ENCODE measurements around the gene ADRA2B.

Gene ADRA2B

DNA sequence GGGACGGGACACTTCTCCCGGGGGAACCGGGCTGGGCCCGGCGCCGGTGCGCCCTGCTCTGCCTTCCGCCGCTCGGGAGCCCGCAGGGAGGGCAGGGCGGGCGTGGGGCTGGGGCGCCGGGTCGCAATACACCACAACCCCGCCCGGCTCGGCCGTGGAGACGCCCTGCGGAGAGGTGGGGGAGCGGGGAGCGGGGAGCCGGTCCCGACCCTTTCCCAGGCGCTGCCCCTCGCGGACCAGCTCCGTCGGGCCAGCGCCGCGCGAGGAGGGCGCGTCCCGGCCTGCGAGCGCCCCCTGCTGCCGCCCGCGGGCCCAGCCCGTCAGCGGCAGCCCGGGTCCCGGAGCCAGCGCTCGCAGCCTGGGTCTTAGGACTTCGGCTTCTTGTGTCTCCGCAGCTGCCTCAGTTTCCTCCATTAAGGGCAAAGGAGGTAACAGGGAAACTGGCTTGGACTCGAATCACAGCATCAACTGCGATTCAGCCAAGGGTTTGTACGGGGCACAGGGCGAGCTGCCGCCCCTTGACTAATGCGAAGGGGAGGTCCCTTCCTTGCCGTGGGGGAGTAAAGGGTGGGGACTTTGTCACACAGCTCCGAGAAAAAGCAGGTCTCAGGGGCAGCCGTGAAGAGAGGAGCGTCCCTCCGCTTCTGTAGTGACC is 635 bp upstream of the ADRA2B start:
- DNase-seq (ENCODE audit: low read depth) = peak; percentile 53

DNA sequence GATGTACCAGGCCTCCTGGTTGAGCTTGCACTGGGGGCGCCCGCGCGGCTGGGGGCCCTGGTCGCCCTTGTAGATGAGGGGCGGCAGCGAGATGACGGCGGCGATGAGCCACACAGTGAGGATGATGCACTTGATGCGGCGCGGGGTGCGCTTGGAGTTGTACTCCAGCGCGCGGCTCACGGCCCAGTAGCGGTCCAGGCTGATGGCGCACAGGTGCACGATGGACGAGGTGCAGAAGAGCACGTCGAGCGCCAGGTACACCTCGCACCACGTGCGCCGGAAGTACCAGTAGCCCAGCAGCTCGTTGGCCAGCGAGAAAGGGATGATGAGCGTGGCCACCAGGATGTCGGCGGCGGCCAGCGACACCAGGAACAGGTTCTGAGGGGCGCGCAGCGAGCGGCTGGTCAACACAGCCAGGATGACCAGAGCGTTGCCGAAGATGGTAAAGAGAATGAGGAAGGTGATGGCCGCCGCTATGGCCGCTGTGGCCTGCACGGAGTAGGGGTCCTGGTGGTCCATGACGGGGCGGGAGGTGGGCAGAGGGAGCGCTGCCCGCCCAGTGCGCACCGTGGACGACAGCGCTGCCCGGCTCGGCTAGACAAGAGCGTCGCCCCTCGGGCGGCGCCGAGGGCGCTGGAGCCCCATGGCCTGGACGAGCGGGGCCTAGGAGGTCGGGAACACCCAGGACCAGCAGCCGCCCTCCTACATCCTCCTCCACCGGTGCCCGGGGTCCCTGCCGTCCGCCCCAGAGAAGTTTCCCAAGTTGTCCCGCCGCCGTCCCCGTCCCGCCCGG is 544 bp downstream of the ADRA2B start:
- DNase-seq (ENCODE audit: low read depth) = no peak

DNA sequence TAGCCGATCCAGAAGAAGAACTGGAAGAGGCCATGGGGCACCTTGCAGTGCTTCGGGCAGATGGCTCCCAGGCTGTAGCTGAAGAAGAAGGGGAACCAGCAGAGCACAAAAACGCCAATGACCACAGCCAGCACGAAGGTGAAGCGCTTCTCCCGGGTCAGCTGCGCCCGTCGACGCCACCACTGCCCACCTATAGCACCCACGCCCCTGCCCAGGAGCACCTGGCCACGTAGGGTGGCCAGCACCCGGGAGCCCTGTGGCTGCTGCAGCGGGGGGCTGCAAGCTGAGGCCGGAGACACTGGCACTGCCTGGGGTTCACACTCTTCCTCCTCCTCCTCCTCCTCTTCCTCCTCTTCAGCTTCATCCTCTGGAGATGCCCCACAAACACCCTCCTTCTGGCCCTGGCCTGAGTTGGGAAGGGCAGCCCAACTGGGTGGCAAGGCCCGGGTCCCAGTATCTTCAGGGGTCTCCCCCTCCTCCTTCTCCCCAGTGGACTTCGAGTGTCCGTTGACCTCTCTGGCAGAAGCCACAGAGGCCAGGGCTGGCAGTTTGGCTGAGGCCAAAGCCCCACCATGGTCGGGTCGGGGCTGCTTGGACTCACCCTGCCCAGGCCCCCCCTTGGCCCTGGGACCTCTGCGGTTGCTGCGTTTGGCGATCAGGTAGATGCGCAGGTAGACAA is 1.3 kb downstream of the ADRA2B start:
- DNase-seq (ENCODE audit: low read depth) = no peak

DNA sequence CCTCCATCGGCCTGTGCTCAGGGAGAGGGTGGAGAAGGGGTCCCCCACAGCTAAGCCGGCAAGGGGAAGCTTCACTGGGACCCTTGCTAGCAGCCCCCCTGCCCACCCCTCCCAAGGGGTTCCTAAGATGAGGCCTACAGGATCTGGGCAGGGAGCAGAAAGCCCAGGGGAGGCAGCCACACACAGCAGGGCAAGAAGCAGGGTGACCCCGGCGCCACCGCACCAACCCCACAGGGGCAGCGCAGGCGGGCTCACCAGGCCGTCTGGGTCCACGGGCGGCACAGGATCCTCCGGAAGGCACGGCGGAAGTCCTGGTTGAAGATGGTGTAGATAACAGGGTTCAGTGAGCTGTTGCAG is 1.8 kb downstream of the ADRA2B start:
- no peak for DNase-seq (ENCODE audit: low read depth)

DNA sequence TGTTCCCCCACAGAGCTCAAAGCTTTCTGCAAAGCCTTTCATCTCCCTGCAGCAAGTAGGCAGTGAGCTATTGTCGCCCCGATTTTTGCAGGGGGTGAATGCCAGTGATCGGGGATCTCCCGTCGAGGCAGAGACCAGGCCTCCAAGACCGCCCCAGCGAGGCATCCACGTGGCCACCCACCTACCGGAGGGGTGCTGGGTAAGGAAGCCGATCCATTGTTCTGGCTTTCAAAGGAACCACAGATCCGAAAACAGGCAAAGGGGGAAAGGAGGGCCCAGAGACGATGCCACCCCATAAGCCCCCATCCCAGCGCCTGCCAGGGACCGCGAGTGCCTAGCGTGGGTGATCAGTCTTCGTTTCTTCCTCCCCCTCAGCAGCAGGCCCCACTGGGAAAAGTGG is 2.4 kb downstream of the ADRA2B start:
- no peak for DNase-seq (ENCODE audit: low read depth)

DNA sequence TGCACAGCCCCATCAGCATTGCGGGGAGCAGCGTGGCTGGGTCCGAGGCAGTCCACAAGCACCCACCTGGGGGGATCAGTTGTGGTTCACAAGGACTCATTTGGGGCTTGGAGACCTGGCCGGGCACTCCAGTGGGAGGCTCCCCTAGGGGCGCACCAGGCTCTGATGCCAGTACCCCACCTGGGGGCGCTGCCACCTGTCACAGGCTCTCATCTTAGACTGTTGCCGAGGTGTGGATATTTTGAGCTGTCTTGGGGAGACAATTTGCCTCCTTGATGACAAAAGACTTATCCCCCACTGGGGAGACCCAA is 3.0 kb downstream of the ADRA2B start:
- no peak for DNase-seq (ENCODE audit: low read depth)

DNA sequence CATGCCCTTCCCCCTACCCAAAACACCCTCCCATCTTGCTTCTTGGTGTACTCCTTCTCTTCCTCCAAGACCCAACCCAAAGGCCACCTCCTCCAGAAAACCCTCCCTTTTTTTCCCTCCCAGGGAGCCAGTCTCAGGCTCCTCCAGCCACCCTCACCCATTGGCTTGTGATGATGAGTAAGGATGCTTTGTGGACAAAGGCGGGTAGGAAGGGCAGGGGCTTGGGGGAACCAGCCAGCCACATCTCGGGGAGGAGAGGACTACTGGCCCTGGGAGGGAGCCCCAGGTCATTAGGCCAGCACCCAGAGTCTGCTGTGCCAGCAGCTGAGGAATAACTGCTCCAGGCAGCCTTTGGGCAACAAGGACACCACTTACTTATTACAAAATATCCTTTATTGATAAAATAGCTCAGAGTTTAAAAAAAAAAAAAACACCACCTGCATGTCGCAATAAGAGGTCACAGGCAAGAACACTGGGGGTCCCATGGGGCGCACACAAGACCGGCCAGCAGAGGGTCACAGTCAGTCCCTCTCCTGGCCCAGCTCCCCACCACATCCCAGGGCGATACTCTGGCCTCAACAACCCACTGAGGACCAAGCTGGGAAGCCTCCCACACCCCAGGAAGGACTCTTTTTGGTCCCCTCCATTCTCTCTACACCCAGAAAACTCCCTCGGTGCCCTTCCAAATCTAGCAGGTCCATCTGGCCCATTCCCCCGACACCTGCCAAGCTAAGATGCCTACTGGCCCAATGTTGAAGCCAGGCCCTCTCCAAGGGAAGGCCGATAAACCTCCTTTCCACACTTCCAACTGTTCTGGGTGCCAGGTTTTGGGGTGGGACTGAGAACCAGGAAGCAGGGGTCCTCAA is 3.6 kb downstream of the ADRA2B start:
- DNase-seq (ENCODE audit: low read depth) = no peak

DNA sequence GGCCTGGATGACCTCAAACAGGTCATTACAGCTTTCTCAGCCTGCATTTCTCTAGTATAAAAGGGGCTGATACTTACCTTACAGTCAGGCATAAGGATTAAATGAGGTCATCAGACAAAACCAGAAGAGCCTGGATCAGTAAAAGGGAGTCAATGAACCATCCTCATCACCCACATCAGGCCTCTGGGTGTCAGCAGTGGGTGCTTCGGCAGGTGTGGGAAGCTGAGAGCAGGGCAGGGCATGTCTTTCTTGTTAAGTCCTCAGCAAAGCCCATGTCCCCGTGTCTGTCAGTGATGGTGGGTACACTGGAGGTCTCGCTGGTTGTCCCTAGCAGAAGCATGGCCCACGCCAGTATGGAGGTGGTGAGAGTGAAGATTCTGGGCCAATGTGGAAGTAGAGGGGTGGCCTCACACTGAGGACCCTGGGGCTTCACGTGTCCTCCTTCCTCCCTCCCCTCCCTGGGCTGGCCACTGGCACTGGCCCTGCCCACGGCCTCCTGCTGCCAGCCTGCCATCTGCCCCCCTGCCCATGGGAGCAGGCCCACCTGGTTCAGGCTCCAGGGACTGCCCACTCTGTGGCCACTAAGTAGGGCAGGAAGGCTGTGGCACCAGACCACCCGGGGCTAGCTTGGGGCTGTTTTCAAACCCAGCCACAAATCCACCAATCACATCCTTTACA is 4.4 kb downstream of the ADRA2B start:
- no peak for DNase-seq (ENCODE audit: low read depth)

DNA sequence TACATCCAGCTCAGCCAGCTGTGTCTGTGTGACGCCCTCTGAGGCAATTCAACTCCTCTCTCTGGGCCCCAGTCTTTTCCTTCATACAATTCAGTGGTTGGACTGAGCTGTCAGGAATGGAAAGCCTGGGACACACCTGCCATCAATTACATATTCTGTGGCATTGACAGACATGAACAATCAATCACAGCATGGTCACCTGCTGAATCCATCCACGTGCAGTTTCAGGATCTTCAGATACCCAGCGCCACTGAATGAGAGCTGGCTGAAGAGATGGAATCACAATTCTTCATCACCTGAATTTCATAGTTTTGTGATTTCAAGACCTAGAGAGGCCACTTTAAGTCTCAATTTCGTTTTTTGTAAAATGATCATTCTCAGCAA is 5.1 kb downstream of the ADRA2B start:
- DNase-seq (ENCODE audit: low read depth) = no peak

DNA sequence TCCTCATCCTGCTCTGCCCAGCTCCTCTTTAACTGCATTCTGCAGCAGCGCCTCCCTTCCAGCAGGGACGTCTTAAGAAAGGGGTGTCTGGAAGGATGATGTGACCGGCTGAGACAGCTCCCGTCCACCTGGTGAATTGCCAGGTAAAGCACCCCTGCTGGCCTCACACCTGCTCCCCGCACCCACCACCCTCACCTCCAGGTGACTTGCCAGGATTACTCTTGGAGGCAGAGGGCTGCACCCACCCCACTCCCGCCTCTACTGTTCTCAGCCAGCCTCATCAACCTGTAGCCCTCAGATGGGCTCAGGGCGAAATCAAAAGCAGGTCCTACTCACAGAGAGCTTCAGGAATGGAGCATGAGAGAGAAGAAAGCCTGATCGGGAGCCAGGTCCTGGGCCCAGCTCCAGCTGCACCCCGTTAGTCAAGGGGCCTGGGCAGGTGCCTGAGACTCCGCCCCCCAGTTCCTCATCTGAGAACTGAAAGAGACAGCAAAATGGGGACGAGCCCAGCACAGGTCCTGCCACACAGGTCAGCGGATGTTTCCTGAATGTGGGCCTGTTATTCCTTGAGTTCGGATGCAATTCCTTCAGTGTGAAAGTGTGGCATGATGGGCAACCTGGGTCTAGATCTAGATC is 5.6 kb downstream of the ADRA2B start:
- no peak for DNase-seq (ENCODE audit: low read depth)

DNA sequence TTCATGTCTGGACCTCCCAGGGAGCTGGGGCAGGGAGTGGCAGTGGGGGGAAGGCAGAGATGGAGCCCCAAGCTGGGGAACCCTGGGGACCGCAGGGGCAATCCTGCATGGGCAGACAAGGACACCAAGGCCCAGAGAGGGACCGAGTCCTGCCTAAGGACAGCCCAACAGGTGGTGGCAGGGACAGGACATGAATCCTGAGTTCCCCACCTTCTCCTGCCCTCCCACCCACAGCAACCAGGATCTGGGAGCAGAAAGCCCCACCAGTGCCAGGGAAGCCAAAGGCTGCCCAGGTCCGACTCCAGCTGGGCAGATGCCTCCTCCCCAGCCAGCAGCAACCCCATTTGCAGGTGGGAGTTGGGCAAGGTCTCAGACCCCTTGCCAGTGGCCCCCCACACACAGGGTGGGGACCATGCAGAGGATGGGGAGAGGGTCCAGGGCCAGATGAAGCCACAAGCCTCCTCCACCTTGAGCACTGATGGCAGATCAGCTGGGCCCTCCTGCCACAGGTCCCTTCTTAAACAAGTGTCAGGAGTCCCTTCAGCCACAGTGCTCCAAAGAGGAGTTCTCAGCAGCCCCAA is 6.3 kb downstream of the ADRA2B start:
- DNase-seq (ENCODE audit: low read depth) = no peak

DNA sequence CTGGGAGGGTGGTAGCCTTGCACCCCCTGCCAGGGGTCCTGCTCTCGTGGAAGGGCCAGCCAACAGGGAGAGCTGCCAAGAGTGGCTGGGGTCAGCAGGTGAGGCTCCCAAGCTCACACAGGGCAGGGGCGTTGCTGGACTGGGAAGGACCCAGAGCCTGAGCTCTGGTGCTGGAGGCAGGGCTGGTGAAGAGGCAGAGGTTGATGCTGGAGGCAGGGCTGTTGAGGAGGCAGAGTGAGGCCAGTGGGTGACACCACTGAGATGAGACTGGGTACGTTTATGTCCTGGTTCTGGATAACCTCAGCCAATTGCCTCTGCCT is 7.0 kb downstream of the ADRA2B start:
- no peak for DNase-seq (ENCODE audit: low read depth)

DNA sequence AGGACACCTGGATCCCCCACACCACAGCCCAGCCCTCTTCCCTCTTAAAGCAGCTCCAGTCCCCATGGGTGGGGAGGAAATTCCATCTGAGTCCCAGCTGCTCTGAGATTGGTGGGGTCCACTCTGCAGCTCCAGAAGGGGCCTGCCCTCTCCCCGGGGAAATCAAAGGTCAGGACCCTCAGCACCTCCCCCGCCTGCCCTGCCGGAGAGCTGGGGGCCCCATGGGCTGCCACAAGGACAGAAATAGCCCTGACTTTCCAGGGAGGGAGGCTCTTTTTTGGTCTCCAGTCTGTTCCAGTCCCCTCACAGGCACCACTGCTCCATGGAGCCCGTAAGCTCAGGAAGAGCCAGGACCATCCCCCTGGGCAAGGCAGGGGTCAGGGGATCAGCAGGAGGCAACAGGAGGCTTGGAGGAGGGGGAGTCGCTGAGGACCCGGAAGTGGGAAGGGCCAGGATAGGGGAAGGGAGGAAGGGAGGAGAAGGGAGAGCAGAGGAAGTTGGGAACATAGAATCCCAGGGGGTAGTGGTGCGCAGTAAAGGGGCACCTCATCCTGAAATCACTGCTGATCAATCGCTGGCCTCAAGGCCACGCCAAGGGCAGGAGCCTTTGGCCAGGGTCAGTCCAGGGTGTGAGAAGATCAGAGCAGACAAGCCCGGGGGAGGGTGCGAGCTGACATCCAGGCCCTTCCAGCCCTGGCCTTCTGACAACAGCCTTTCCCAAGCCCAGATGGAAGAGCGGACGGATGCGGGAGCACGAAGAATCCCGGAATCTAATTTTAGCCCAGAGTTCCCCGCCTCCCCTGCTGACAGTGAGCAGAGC is 7.6 kb downstream of the ADRA2B start:
- DNase-seq (ENCODE audit: low read depth) = no peak

DNA sequence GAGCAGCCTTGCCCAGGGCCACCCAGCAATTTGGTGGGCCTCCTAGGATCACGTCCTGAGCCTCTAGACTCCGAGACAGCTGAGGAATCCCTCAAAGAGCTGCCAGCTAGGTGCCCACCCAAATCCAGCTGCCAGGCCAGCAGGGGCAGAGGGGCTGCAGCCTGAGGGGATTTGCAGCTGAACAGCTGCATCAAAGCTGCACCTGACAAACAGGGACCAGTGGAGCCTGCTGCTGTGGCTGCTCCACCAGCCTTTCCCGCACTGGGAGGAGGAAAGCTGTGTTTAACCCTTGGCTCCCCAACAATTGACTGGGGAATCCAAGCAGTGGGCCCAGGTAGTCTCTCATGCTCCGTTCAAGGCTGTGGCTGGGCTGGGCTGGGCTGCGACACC is 8.2 kb downstream of the ADRA2B start:
- no peak for DNase-seq (ENCODE audit: low read depth)

DNA sequence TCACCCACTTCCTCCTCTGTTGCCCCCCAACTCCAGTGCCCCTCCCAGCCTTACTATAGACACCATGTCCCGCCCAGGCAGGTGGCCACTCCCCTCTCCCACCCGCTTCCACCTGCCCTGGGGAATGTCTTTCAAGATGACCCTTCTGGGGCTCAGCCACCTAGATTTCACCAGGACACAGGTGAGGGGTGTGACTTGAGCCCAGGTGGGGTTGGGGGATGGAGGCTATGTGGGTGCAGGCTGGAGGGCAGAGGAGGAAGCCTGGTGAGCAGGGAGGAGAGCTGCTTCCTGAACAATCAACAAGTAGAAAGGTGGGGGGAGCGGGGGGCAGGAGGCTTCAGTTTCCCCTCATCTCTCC is 8.7 kb downstream of the ADRA2B start:
- DNase-seq (ENCODE audit: low read depth) = no peak

DNA sequence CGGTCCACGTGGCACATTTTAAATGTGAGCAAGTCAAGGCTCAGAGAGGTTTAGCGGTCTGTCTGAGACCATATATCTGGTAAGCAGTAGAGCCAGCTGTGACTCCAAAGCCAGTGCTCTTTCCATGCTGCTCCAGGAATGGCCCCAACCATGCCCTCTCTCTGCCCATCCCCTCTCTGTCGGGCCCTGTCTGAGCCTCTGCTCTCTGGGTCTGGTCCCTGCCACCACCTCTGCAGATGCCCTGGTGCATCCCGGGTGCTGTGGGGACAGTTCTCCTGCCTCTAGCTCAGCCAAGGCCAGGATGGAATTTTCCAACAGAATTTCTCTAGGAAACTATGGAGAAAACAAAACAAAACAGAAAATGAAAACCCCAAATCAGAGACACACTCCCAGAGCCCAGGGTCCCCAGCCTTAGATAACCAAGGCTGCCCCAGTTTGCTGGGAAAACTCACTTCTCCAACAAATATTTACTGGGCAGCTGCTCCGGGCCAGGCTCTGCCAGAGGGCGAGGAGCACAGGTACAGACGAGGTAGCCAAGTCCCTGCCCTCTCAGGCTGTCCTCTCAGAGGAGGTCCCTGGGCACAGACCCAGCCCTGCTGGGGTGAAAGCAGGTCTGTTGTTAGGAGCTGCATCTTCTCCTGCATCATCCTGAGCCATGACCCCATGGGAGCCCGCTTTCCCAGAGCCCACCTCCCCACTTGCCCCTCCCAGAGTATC is 9.2 kb downstream of the ADRA2B start:
- no peak for DNase-seq (ENCODE audit: low read depth)

DNA sequence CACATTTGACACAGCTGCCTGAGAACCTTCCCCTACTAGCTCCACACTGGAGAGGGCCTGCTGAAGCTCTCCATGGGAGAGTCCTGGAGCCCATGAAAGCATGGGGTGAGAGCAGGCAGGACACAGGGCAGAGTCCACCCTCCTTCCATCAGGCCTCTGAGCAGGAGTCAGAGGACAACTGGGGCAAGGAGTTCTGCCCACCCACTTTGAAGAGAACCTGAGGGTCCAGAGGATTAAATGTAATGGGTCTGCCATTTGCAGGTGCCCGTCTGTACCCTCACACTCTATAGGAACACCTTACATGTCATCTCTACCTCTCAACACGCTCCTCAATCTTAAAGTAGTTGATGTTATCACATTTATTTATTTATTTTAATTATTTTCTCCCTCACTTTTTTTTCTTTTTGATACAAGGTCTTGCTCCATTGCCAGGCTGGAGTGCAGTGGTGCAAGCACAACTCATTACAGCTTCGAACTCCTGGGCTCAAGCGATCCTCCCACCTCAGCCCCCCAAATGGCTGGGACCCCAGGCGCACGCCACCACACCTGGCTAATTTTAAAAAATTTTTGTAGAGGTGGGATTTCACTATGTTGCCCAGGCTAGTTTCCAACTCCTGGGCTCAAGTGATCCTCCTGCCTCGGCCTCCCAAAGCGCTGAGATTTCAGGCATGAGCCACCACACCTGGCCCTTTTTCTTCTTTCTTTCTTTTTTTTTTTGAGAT is 10.2 kb downstream of the ADRA2B start:
- no peak for DNase-seq (ENCODE audit: low read depth)

DNA sequence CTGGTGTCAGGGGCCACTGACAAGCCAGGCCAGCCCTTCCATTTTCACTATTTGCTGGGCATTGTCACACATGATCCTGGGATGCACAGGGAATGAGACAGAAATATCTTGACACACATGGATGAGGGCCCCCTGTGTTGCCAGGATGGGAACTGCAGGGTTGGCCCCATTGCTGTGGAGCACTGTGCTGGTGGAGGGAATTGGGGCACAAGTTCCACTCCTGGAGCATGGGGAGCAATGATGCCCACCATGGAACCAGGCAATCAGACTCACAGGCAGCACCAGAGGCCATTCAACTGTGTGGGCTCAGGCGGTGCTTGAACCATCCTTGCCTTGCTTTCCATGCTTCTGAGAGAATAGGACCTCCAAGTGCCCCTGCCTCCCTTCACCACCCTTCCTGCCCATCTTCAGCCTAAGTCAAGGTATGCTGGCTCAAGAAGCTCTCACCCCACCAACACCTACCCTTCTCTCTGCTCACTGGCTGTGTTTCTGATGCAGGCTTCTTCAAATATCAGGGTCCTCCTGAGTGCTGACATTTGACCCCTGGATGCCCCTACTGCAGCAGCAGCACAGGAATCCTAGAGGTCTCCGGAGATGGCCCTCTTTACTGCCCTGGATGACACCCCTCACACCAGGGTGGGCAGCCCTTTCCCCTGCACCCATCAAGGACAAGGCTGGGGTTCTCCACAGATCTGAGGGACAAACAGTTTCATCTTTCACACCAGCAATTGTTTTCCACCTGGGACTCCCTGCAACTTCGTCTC is 11.0 kb downstream of the ADRA2B start:
- no peak for DNase-seq (ENCODE audit: low read depth)

DNA sequence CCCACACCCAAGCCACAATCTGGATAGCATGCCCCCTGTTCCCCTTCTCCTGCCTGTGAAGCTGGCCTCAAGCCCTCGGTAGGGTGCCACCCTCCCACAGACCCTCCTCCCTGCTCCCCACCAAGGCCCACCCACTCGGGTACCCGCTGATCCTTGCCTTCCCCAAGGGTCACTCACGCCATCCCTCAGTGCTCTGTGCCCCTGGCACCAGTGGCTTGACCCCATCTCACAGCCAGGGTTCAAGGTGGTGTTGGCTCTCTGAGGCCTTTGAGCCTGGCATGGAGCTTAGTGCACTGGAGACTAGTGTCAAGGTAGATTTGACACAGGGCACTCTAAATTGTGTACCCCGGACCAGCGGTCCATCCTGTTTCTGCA is 11.9 kb downstream of the ADRA2B start:
- DNase-seq (ENCODE audit: low read depth) = no peak

All from activated T-helper 1 cell treated with Interleukin-2 at 50 U/mL for 16 hours (primary cell).